Smooth muscle cell (in vitro differentiated cells): ENCODE results near the gene CPNE2. TPM values are rescaled to one million over a fixed set of nuclear protein-coding genes. Genes with fewer than 3 reads are reported as not detected.

Experiments used
- DNase-seq: peaks from one replicate; lab custom pipeline; 2025; ENCODE audit not compliant: unreplicated experiment; lab: John Stamatoyannopoulos, UW
- H2AFZ ChIP-seq: fragments of 200-600 bp; sonication (generic); 2 replicates; pipeline ENCODE4 v1.6.0; 2016; ENCODE audit warnings: antibody characterized with exemption, low read depth, mild to moderate bottlenecking
- H3F3A ChIP-seq: fragments of 200-600 bp; sonication (generic); 2 replicates; pipeline ENCODE4 v1.6.0; 2017; ENCODE audit warnings: antibody characterized with exemption, low read depth
- H3K27ac ChIP-seq: fragments of 200-600 bp; sonication (generic); 2 replicates; pipeline ENCODE4 v1.5.1; 2016; ENCODE audit warnings: low read depth, mild to moderate bottlenecking
- H3K27me3 ChIP-seq: fragments of 200-600 bp; sonication (generic); 2 replicates; pipeline ENCODE4 v1.6.1; 2016; ENCODE audit warnings: low read depth, mild to moderate bottlenecking
- H3K36me3 ChIP-seq: fragments of 200-600 bp; sonication (generic); 2 replicates; pipeline ENCODE4 v1.5.1; 2016; ENCODE audit warnings: low read depth
- H3K4me1 ChIP-seq: fragments of 200-600 bp; sonication (generic); 2 replicates; pipeline ENCODE4 v1.5.1; 2016; ENCODE audit warnings: low read depth
- H3K4me2 ChIP-seq: fragments of 200-600 bp; sonication (generic); 2 replicates; pipeline ENCODE4 v1.6.0; 2016; ENCODE audit warnings: mild to moderate bottlenecking
- H3K4me3 ChIP-seq: fragments of 200-600 bp; sonication (generic); 2 replicates; pipeline ENCODE4 v1.5.1; 2016; ENCODE audit warnings: mild to moderate bottlenecking
- H3K79me2 ChIP-seq: fragments of 200-600 bp; sonication (generic); 2 replicates; pipeline ENCODE4 v1.6.0; 2016; ENCODE audit warnings: low read depth, mild to moderate bottlenecking
- H3K9ac ChIP-seq: fragments of 200-600 bp; sonication (generic); 2 replicates; pipeline ENCODE4 v1.6.0; 2016; ENCODE audit warnings: low read depth
- H3K9me3 ChIP-seq: fragments of 200-600 bp; sonication (generic); replicated peaks from 2 replicates; pipeline ENCODE4 v1.5.1; 2016; ENCODE audit warnings: low read depth
- H4K20me1 ChIP-seq: fragments of 200-600 bp; sonication (generic); 2 replicates; pipeline ENCODE4 v1.6.0; 2016; ENCODE audit warnings: low read depth
- WGBS: methylation state at CpG from one replicate; pipeline ENCODE4 v1.1.7; 2016; ENCODE audit warnings: low lambda C conversion rate; 5-methylcytosine and 5-hydroxymethylcytosine counted together
- polyA plus RNA-seq: library from polyadenylated mRNA; unstranded; fragments of >200 nt; fragmentation: Nextera tagmentation; extraction: Ambion mirVana; gene quantifications from 2 replicates; pipeline ENCODE4 v1.2.1, GENCODE V29; 2016
- total RNA-seq: library from RNA; depleted of rRNA; stranded (reverse); fragments of >200 nt; gene quantifications from 2 replicates; pipeline ENCODE4 v1.2.3, GENCODE V29; 2014
- TF ChIP-seq, protein P1 (sequence below): fragments of 200-600 bp; sonication (generic); IDR thresholded peaks from 2 replicates; pipeline ENCODE4 v1.5.1; 2017; ENCODE audit warnings: borderline replicate concordance, mild to moderate bottlenecking, antibody characterized with exemption; ENCODE audit not compliant: insufficient read depth, poor library complexity, severe bottlenecking

Gene CPNE2
- total and polyA plus RNA-seq, 2 experiments from 2014 or later = 18.2 to 19.8 TPM

DNA sequence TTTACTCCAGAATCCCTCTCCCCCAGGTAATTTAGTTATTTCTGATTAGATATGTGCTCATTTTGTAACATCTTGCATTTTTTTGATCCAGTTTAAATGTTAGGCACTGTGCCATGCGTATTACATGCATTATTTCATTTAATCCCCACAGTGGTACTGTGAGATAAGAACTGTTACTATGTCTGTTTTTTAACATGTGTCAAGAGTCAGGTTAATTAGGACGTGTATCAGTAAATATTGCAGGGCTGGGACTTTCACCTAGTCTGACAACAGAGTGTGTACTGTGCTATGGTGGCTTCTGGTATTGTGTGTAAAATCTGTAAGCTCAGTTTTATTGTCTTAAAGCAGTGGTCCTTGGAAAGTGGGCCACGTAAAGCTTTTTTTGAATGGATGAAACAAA, 104.4 kb downstream of the CPNE2 start:
- Histone ChIP-seq H3K27me3 (no peaks in the 10 kb centered on the region), H3K27ac (peak overlapping the region; percentile 27), H3K4me2 (no peak overlapping the region), H4K20me1 (peaks cover 13% of the 10 kb centered on the region), H3K36me3 (no peaks in the 10 kb centered on the region), H3F3A (peaks cover 27% of the 10 kb centered on the region), H3K9me3 (no peaks in the 10 kb centered on the region), H3K79me2 (peaks cover 69% of the 10 kb centered on the region), H3K4me1 (peaks cover 21% of the 10 kb centered on the region), H3K4me3 (no peak overlapping the region), H2AFZ (no peak overlapping the region), H3K9ac (peak overlapping the region; percentile 21)
- TF ChIP-seq, protein P1, sequence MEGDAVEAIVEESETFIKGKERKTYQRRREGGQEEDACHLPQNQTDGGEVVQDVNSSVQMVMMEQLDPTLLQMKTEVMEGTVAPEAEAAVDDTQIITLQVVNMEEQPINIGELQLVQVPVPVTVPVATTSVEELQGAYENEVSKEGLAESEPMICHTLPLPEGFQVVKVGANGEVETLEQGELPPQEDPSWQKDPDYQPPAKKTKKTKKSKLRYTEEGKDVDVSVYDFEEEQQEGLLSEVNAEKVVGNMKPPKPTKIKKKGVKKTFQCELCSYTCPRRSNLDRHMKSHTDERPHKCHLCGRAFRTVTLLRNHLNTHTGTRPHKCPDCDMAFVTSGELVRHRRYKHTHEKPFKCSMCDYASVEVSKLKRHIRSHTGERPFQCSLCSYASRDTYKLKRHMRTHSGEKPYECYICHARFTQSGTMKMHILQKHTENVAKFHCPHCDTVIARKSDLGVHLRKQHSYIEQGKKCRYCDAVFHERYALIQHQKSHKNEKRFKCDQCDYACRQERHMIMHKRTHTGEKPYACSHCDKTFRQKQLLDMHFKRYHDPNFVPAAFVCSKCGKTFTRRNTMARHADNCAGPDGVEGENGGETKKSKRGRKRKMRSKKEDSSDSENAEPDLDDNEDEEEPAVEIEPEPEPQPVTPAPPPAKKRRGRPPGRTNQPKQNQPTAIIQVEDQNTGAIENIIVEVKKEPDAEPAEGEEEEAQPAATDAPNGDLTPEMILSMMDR = no peak
- DNase-seq = no peak
- 41% methylated on average over 3 of the region's 3 CpGs for WGBS

Other genes with a start within 250 kb of the CPNE2 start
- gene SLC12A3, start 227.4 kb upstream of the CPNE2 start, total RNA-seq = not detected in 2 replicates
- gene SLC12A3, start 227.4 kb upstream of the CPNE2 start, polyA plus RNA-seq = not detected in 2 replicates
- 278 and 291 TPM in 2 replicates for gene HERPUD1, start 160.4 kb upstream of the CPNE2 start, total RNA-seq
- gene HERPUD1, start 160.4 kb upstream of the CPNE2 start, polyA plus RNA-seq = 222 and 253 TPM in 2 replicates
- gene CETP, start 130.6 kb upstream of the CPNE2 start, total RNA-seq = not detected in 2 replicates
- gene CETP, start 130.6 kb upstream of the CPNE2 start, polyA plus RNA-seq = 0.22 TPM in 1 of 2 replicates, not detected in the other
- gene NLRC5, start 103.0 kb upstream of the CPNE2 start, total RNA-seq = 3.5 and 21.4 TPM in 2 replicates
- 4.2 and 5.8 TPM in 2 replicates for gene NLRC5, start 103.0 kb upstream of the CPNE2 start, polyA plus RNA-seq
- gene PSME3IP1, start 93.5 kb downstream of the CPNE2 start, total RNA-seq = 68.7 and 104 TPM in 2 replicates
- 58.1 and 82.1 TPM in 2 replicates for gene PSME3IP1, start 93.5 kb downstream of the CPNE2 start, polyA plus RNA-seq
- gene RSPRY1, start 93.7 kb downstream of the CPNE2 start, total RNA-seq = 57.1 and 58.0 TPM in 2 replicates
- 42.0 and 43.5 TPM in 2 replicates for gene RSPRY1, start 93.7 kb downstream of the CPNE2 start, polyA plus RNA-seq
- gene ARL2BP, start 152.7 kb downstream of the CPNE2 start, total RNA-seq = 78.1 and 85.6 TPM in 2 replicates
- gene ARL2BP, start 152.7 kb downstream of the CPNE2 start, polyA plus RNA-seq = 68.9 and 88.0 TPM in 2 replicates
- 0.81 TPM in 1 of 2 replicates, not detected in the other for gene PLLP, start 192.1 kb downstream of the CPNE2 start, total RNA-seq
- 0.33 and 0.59 TPM in 2 replicates for gene PLLP, start 192.1 kb downstream of the CPNE2 start, polyA plus RNA-seq